GM23248 (cell line): Measurements from ENCODE around the gene BRCA1. TPM values are rescaled to one million over a fixed set of nuclear protein-coding genes. Genes with fewer than 3 reads are reported as not detected.

Experiments
- DNase-seq: peaks from one replicate; pipeline ENCODE4 v3.0.0-alpha.2; 2015
- H2AFZ ChIP-seq: fragments of 200-600 bp; sonication (generic); 2 replicates; pipeline ENCODE4 v1.6.1; 2016; ENCODE audit warnings: antibody characterized with exemption
- H3F3A ChIP-seq: fragments of 200-600 bp; sonication (generic); 2 replicates; pipeline ENCODE4 v1.6.1; 2016; ENCODE audit warnings: mild to moderate bottlenecking, antibody characterized with exemption, mixed run types; ENCODE audit not compliant: insufficient read depth
- H3K27ac ChIP-seq: fragments of 200-600 bp; sonication (generic); 2 replicates; pipeline ENCODE4 v1.5.1; 2016; ENCODE audit warnings: mild to moderate bottlenecking
- H3K27me3 ChIP-seq: fragments of 200-600 bp; sonication (generic); replicated peaks from 2 replicates; pipeline ENCODE4 v1.6.1; 2016; ENCODE audit warnings: mild to moderate bottlenecking; ENCODE audit not compliant: insufficient read depth
- H3K36me3 ChIP-seq: fragments of 200-600 bp; sonication (generic); 2 replicates; pipeline ENCODE4 v1.6.1; 2016; ENCODE audit warnings: low read depth, mild to moderate bottlenecking
- H3K4me1 ChIP-seq: fragments of 200-600 bp; sonication (generic); 2 replicates; pipeline ENCODE4 v1.6.1; 2016; ENCODE audit warnings: mild to moderate bottlenecking; ENCODE audit not compliant: insufficient read depth
- H3K4me2 ChIP-seq: fragments of 200-600 bp; sonication (generic); one replicate; pipeline ENCODE4 v1.6.1; 2016; ENCODE audit warnings: mild to moderate bottlenecking; ENCODE audit not compliant: unreplicated experiment
- H3K4me3 ChIP-seq: fragments of 200-600 bp; sonication (generic); 2 replicates; pipeline ENCODE4 v1.5.1; 2016; ENCODE audit warnings: mild to moderate bottlenecking
- H3K79me2 ChIP-seq: fragments of 200-600 bp; sonication (generic); 2 replicates; pipeline ENCODE4 v1.6.1; 2016; ENCODE audit warnings: mild to moderate bottlenecking; ENCODE audit not compliant: insufficient read depth
- H3K9ac ChIP-seq: fragments of 200-600 bp; sonication (generic); 2 replicates; pipeline ENCODE4 v1.6.1; 2016; ENCODE audit warnings: mild to moderate bottlenecking
- H3K9me2 ChIP-seq: fragments of 200-600 bp; sonication (generic); 2 replicates; pipeline ENCODE4 v1.6.1; 2016; ENCODE audit warnings: mixed run types, mild to moderate bottlenecking, moderate library complexity; ENCODE audit not compliant: insufficient read depth
- H3K9me3 ChIP-seq: fragments of 200-600 bp; sonication (generic); one replicate; pipeline ENCODE4 v1.6.1; 2017; ENCODE audit warnings: low read depth
- H4K20me1 ChIP-seq: fragments of 200-600 bp; sonication (generic); 2 replicates; pipeline ENCODE4 v1.6.0; 2016; ENCODE audit not compliant: insufficient read depth
- EZH2 ChIP-seq: fragments of 200-600 bp; sonication (generic); IDR thresholded peaks from 2 replicates; pipeline ENCODE4 v1.6.1; 2018; ENCODE audit warnings: antibody characterized with exemption, mild to moderate bottlenecking; ENCODE audit not compliant: insufficient read depth, poor library complexity, severe bottlenecking
- EZH2phosphoT487 ChIP-seq: fragments of 200-600 bp; sonication (generic); IDR thresholded peaks from 2 replicates; pipeline ENCODE4 v1.6.1; 2018; ENCODE audit warnings: antibody characterized with exemption, moderate library complexity, mild to moderate bottlenecking, low read depth; ENCODE audit not compliant: insufficient read depth
- WGBS, 2 experiments: methylation state at CpG; one replicate each; pipeline ENCODE4 v1.1.6; 2015 to 2017; ENCODE audit warnings: low lambda C conversion rate in 2 of 2, low coverage in 1 of 2; ENCODE audit errors: missing lambda C conversion rate in 2 of 2; 5-methylcytosine and 5-hydroxymethylcytosine counted together
- in situ Hi-C: fragments of 300-500 bp; cut with MboI; formaldehyde crosslinking; loops from 2 replicates; pipeline ENCODE4 v1.15.0; 2020
- polyA plus RNA-seq: library from polyadenylated mRNA; unstranded; fragments of >200 nt; fragmentation: Nextera tagmentation; extraction: Ambion mirVana; gene quantifications from 2 replicates; pipeline ENCODE4 v1.2.1, GENCODE V29; 2016
- total RNA-seq: library from RNA; depleted of rRNA; stranded (reverse); fragments of >200 nt; shearing (Covaris generic); gene quantifications from 2 replicates; pipeline ENCODE4 v1.2.3, GENCODE V29; 2014

Gene BRCA1
- total and polyA plus RNA-seq, 2 experiments from 2014 or later, result 12.7 to 13.6 TPM

DNA sequence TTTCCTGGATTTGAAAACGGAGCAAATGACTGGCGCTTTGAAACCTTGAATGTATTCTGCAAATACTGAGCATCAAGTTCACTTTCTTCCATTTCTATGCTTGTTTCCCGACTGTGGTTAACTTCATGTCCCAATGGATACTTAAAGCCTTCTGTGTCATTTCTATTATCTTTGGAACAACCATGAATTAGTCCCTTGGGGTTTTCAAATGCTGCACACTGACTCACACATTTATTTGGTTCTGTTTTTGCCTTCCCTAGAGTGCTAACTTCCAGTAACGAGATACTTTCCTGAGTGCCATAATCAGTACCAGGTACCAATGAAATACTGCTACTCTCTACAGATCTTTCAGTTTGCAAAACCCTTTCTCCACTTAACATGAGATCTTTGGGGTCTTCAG, 32.3 kb downstream of the BRCA1 start:
- in situ Hi-C loops, result no loop called here
- Histone ChIP-seq H3K27me3 (no peaks in the 10 kb centered on the region), H3K4me3 (no peak overlapping the region), H3K9ac (no peak overlapping the region), H3K9me3 (no peaks in the 10 kb centered on the region), H2AFZ (no peak overlapping the region), H3K9me2 (no peaks in the 10 kb centered on the region), H3F3A (peaks cover 36% of the 10 kb centered on the region), H3K4me2 (peak overlapping the region; percentile 8), H3K27ac (no peak overlapping the region), H4K20me1 (no peaks in the 10 kb centered on the region), H3K36me3 (no peaks in the 10 kb centered on the region), H3K4me1 (peaks cover 27% of the 10 kb centered on the region), H3K79me2 (no peaks in the 10 kb centered on the region)
- 59 to 62% methylated on average over 4 of the region's 4 CpGs for WGBS, 2 experiments
- peak; percentile 76 for DNase-seq
- 0 out of 2 replicates have a peak, but pooled peaks have one; percentile 60 for TF ChIP-seq EZH2phosphoT487
- no peak for TF ChIP-seq EZH2

DNA sequence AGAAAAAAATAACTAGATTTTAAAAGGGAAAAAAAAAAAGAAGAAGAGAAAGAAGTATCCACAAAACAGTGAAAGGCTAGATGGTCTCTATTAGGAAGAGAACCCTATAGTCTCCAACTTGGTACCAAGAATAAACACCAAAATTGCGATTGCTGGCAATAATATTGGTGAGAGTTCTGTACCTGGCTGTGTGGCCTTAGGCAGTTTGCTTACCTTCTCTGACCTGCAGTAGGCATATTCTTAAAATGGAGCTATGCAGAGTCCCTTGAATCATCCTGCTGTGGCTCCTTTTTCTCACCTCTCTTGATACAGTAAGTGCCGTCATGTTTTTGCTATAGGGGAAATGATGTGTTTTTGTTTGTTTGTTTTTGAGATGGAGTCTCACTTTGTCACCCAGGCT, 35.1 kb downstream of the BRCA1 start:
- peaks cover 28% of the 10 kb centered on the region for H3K4me1 ChIP-seq
- H3K4me3 ChIP-seq, result no peak overlapping the region
- H3K4me2 ChIP-seq, result no peak overlapping the region
- H2AFZ ChIP-seq, result no peak overlapping the region
- 95 to 98% methylated on average over 2 of the region's 2 CpGs for WGBS, 2 experiments
- in situ Hi-C loops, result no loop called here
- H3K36me3 ChIP-seq, result no peaks in the 10 kb centered on the region
- no peak overlapping the region for H3K27ac ChIP-seq
- no peaks in the 10 kb centered on the region for H3K9me3 ChIP-seq
- no peak for TF ChIP-seq EZH2
- no peaks in the 10 kb centered on the region for H4K20me1 ChIP-seq
- peaks cover 32% of the 10 kb centered on the region for H3F3A ChIP-seq
- H3K27me3 ChIP-seq, result no peaks in the 10 kb centered on the region
- no peak for DNase-seq
- H3K79me2 ChIP-seq, result no peaks in the 10 kb centered on the region
- H3K9ac ChIP-seq, result no peak overlapping the region
- H3K9me2 ChIP-seq, result no peaks in the 10 kb centered on the region

DNA sequence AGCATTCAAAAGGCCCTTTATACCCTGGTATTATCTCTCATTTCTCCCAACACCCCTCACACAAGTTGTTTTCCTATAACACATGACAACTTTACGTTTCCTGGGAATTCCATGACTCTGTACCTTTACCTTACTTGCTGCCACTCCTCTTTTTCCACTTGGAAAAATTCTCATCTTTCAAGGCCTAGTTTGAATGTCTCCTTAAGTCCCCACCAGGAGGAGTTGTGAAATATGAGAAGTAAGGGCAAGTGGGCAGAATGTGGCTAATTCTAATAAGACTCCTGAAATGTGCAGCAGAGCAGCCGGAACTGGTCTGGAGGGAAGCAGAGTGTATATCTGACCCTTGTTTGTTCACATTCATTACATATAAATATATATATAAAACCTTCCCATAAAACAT, 39.7 kb downstream of the BRCA1 start:
- peak; percentile 20 for DNase-seq
- Histone ChIP-seq H3K4me2 (no peak overlapping the region), H3K9ac (no peak overlapping the region), H4K20me1 (no peaks in the 10 kb centered on the region), H3K9me2 (no peaks in the 10 kb centered on the region), H3K9me3 (no peaks in the 10 kb centered on the region), H3F3A (peaks cover 14% of the 10 kb centered on the region; the same call in 1 of the 2 replicates), H3K27me3 (no peaks in the 10 kb centered on the region), H3K36me3 (no peaks in the 10 kb centered on the region), H3K4me1 (peaks cover 12% of the 10 kb centered on the region), H2AFZ (no peak overlapping the region), H3K27ac (no peak overlapping the region), H3K4me3 (no peak overlapping the region), H3K79me2 (no peaks in the 10 kb centered on the region)
- 86 to 91% methylated on average over 2 of the region's 2 CpGs for WGBS, 2 experiments
- TF ChIP-seq EZH2phosphoT487 (no peak), EZH2 (no peak)
- in situ Hi-C loops, result no loop called here

DNA sequence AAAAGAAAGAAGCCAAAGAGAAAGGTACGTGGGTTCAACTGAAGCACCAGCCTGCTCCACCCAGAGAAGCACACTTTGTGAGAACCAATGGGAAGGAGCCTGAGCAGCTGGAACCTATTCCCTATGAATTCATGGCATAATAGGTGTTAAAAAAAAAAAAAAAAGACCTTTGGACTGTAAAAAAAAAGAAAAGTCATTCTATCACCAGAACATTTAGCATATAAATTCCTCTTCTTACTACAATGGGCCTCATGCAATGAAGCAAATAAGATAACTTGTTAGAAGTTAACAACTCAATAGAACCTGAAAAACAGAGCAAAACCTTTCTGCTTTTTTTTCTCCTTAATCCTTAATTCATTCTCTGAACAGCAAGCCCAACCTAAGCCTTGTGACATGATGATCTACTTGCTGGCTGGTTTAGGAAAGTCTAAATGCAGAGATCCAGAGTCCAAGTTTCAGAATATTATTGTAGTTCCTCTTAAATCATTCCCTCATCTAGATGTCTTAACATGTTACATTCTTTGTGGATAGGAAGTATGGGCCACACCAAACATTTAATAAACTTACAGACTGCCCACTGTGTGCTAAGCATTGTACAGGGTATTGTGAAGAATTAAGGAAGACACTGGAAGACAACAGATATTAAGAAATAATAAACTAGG, 45.4 kb downstream of the BRCA1 start:
- no peak overlapping the region for H3K27ac ChIP-seq
- H3K9ac ChIP-seq, result no peak overlapping the region
- H2AFZ ChIP-seq, result no peak overlapping the region
- H3K4me3 ChIP-seq, result no peak overlapping the region
- 97 to 100% methylated on average over 1 of the region's 1 CpG for WGBS, 2 experiments
- H3K36me3 ChIP-seq, result no peaks in the 10 kb centered on the region
- no peaks in the 10 kb centered on the region for H3K79me2 ChIP-seq
- no peak for DNase-seq
- peaks cover 5% of the 10 kb centered on the region; the same call in 1 of the 2 replicates for H3F3A ChIP-seq
- no peaks in the 10 kb centered on the region for H3K27me3 ChIP-seq
- in situ Hi-C loops, result no loop called here
- no peaks in the 10 kb centered on the region for H3K9me2 ChIP-seq
- H3K4me1 ChIP-seq, result peaks cover 8% of the 10 kb centered on the region
- H4K20me1 ChIP-seq, result no peaks in the 10 kb centered on the region
- no peak for TF ChIP-seq EZH2
- TF ChIP-seq EZH2phosphoT487, result no peak
- no peak overlapping the region for H3K4me2 ChIP-seq
- no peaks in the 10 kb centered on the region for H3K9me3 ChIP-seq

- H3K4me1 ChIP-seq, result no peaks in the 10 kb centered on the region
- no peak overlapping the region for H3K9ac ChIP-seq
- no peak overlapping the region for H3K4me3 ChIP-seq
- TF ChIP-seq EZH2phosphoT487 (no peak), EZH2 (no peak)
- 90 to 92% methylated on average over 4 of the region's 4 CpGs for WGBS, 2 experiments
- 0 out of 2 replicates have a peak, but pooled peaks cover 4% of the 10 kb centered on the region for H3K36me3 ChIP-seq
- H2AFZ ChIP-seq, result no peak overlapping the region
- H3F3A ChIP-seq, result no peaks in the 10 kb centered on the region
- H3K9me3 ChIP-seq, result no peaks in the 10 kb centered on the region
- H4K20me1 ChIP-seq, result no peaks in the 10 kb centered on the region
- no peaks in the 10 kb centered on the region for H3K79me2 ChIP-seq
- in situ Hi-C loops, result no loop called here
- 0 out of 2 replicates have a peak, but pooled peaks cover 2% of the 10 kb centered on the region for H3K9me2 ChIP-seq
- no peak for DNase-seq
- no peak overlapping the region for H3K27ac ChIP-seq
- H3K27me3 ChIP-seq, result no peaks in the 10 kb centered on the region
- H3K4me2 ChIP-seq, result no peak overlapping the region
These were observed 50.3 kb downstream of the BRCA1 start for GRCh38 chr17:43074869-43075268.
